Mesothelial cell of epicardium (in vitro differentiated cells): Measurements from ENCODE around the gene MRFAP1. TPM values are rescaled to one million over a fixed set of nuclear protein-coding genes. Genes with fewer than 3 reads are reported as not detected.

Experiments used
- DNase-seq, 2 experiments: peaks; one replicate each; pipeline ENCODE4 v3.0.0; 2021; ENCODE audit warnings: low spot score in 2 of 2; ENCODE audit not compliant: unreplicated experiment in 2 of 2
- H3K27ac Mint-ChIP-seq: 2 replicates; pipeline ENCODE4 v1.8.0; 2021; ENCODE audit warnings: mixed read lengths
- H3K27me3 Mint-ChIP-seq: 2 replicates; pipeline ENCODE4 v1.8.0; 2021; ENCODE audit warnings: low read depth, mixed read lengths
- H3K36me3 Mint-ChIP-seq: 2 replicates; pipeline ENCODE4 v1.8.0; 2021; ENCODE audit warnings: mixed read lengths
- H3K4me1 Mint-ChIP-seq: 2 replicates; pipeline ENCODE4 v1.8.0; 2021; ENCODE audit warnings: mixed read lengths
- H3K4me3 Mint-ChIP-seq: 2 replicates; pipeline ENCODE4 v1.8.0; 2021; ENCODE audit warnings: mild to moderate bottlenecking, moderate library complexity, mixed read lengths
- H3K9me3 Mint-ChIP-seq: 2 replicates; pipeline ENCODE4 v1.8.0; 2021; ENCODE audit warnings: mixed read lengths
- total RNA-seq: library from RNA; stranded (reverse); gene quantifications from 3 replicates; pipeline ENCODE4 v1.2.1, GENCODE V29; 2021
- TF ChIP-seq, protein P1 (sequence below): fragments of 200-600 bp; sonication (generic); IDR thresholded peaks from one replicate; pipeline ENCODE4 v1.5.0; 2021; ENCODE audit warnings: antibody characterized with exemption; ENCODE audit not compliant: unreplicated experiment

MRFAP1 gene
- total RNA-seq, 1 donor from 2014 or later: 242 TPM

DNA sequence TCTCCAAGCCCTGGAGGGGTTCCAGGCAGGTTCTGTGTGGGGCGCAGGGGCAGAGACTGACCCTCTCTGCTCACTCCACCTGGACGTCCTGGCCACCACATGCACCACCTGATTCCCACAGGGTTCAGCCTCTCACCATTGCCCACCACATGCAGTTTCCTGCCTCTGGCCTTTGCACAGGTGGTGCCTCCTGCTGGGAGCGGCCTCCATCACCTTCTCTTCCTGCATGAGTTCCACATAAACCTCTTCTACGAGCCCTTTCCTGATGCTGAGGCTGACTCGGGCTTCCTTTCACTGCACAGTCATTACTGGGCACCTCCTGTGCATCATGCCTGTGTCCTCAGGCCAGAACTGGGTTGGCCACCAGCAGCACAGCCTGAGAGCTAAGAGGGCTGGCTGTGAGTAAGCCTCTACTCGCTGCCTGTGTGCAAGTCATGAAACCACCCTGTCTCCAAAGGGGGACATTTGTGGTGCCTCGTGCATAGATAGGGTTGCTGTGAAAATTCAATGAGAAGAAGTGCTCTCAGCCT, 45.6 kb upstream of the MRFAP1 start:
- Mint-ChIP-seq H3K36me3 (peaks cover 4% of the 10 kb centered on the region), H3K4me1 (no peaks in the 10 kb centered on the region), H3K4me3 (no peak overlapping the region), H3K27me3 (no peaks in the 10 kb centered on the region), H3K9me3 (no peaks in the 10 kb centered on the region), H3K27ac (no peak overlapping the region)
- TF ChIP-seq, protein P1, sequence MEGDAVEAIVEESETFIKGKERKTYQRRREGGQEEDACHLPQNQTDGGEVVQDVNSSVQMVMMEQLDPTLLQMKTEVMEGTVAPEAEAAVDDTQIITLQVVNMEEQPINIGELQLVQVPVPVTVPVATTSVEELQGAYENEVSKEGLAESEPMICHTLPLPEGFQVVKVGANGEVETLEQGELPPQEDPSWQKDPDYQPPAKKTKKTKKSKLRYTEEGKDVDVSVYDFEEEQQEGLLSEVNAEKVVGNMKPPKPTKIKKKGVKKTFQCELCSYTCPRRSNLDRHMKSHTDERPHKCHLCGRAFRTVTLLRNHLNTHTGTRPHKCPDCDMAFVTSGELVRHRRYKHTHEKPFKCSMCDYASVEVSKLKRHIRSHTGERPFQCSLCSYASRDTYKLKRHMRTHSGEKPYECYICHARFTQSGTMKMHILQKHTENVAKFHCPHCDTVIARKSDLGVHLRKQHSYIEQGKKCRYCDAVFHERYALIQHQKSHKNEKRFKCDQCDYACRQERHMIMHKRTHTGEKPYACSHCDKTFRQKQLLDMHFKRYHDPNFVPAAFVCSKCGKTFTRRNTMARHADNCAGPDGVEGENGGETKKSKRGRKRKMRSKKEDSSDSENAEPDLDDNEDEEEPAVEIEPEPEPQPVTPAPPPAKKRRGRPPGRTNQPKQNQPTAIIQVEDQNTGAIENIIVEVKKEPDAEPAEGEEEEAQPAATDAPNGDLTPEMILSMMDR: no peak
- no peak for DNase-seq

- Mint-ChIP-seq H3K27me3 (no peaks in the 10 kb centered on the region), H3K4me3 (no peak overlapping the region), H3K27ac (no peak overlapping the region), H3K4me1 (no peaks in the 10 kb centered on the region), H3K9me3 (no peaks in the 10 kb centered on the region), H3K36me3 (peaks cover 4% of the 10 kb centered on the region)
- TF ChIP-seq, protein P1: no peak
- no peak for DNase-seq
These were observed 44.5 kb upstream of the MRFAP1 start for GRCh38 chr4:6595897-6596537.

DNA sequence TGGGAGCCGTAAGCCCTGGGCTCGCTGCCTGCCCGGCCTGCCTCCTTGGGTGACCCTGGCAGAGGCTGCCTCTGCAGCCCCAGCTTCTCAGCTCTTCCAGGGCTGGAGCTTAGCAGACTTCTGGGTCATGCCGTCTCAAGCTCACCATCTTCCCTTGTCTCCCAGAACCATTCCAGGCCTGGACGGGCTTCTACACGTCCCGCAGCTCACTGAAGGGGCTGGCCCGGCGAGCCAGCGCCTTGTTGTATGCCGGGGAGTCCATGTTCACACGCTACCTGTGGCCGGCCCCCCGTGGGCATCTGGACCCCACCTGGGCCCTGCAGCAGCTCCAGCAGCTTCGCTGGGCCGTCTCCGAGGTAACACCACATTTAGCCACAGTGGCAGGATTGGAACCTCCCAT, 43.5 kb upstream of the MRFAP1 start:
- no peak overlapping the region for H3K27ac Mint-ChIP-seq
- H3K27me3 Mint-ChIP-seq: no peaks in the 10 kb centered on the region
- no peaks in the 10 kb centered on the region for H3K9me3 Mint-ChIP-seq
- peaks cover 9% of the 10 kb centered on the region for H3K36me3 Mint-ChIP-seq
- no peak for DNase-seq
- H3K4me1 Mint-ChIP-seq: no peaks in the 10 kb centered on the region
- no peak overlapping the region for H3K4me3 Mint-ChIP-seq
- TF ChIP-seq, protein P1: no peak

GRCh38 chr4:6598127-6598526, 42.4 kb upstream of the MRFAP1 start:
- no peaks in the 10 kb centered on the region for H3K27me3 Mint-ChIP-seq
- H3K4me1 Mint-ChIP-seq: no peaks in the 10 kb centered on the region
- DNase-seq: no peak
- TF ChIP-seq, protein P1: no peak
- peaks cover 16% of the 10 kb centered on the region for H3K36me3 Mint-ChIP-seq
- no peak overlapping the region for H3K27ac Mint-ChIP-seq
- no peaks in the 10 kb centered on the region for H3K9me3 Mint-ChIP-seq
- H3K4me3 Mint-ChIP-seq: no peak overlapping the region

GRCh38 chr4:6598641-6599040, 41.8 kb upstream of the MRFAP1 start:
- Mint-ChIP-seq H3K4me1 (no peaks in the 10 kb centered on the region), H3K27me3 (no peaks in the 10 kb centered on the region), H3K4me3 (no peak overlapping the region), H3K9me3 (no peaks in the 10 kb centered on the region), H3K27ac (no peak overlapping the region), H3K36me3 (peaks cover 19% of the 10 kb centered on the region)
- no peak for DNase-seq
- TF ChIP-seq, protein P1: no peak
